Vagina (tissue), 2 donors: ENCODE data around the gene ASPG. TPM values are rescaled to one million over a fixed set of nuclear protein-coding genes. Genes with fewer than 3 reads are reported as not detected.

Source experiments
- DNase-seq, 2 donors: peaks; one replicate each; pipeline ENCODE4 v3.0.0-alpha.2; 2017; ENCODE audit errors: extremely low spot score in 2 of 2
- H3K27ac ChIP-seq: fragments of 200-600 bp; sonication (generic); one replicate; pipeline ENCODE4 v1.5.1; 2019
- H3K27me3 ChIP-seq: fragments of 200-600 bp; sonication (generic); one replicate; pipeline ENCODE4 v1.5.1; 2019
- H3K36me3 ChIP-seq, 2 donors: fragments of 200-600 bp; sonication (generic); one replicate each; pipeline ENCODE4 v1.5.1; 2017 to 2019
- H3K4me1 ChIP-seq: fragments of 200-600 bp; sonication (generic); one replicate; pipeline ENCODE4 v1.5.1; 2019
- H3K4me3 ChIP-seq, 2 donors: fragments of 200-600 bp; sonication (generic); 1 replicate in 1 of 2; 2 replicates in 1 of 2; pipeline ENCODE4 v1.5.1; 2016 to 2019
- H3K9me3 ChIP-seq: fragments of 200-600 bp; sonication (generic); one replicate; pipeline ENCODE4 v1.5.1; 2019
- POLR2A ChIP-seq, 2 donors: fragments of 450-650 bp; IDR thresholded peaks; one replicate each; pipeline ENCODE4 v1.6.1; 2017; ENCODE audit warnings: antibody characterized with exemption in 2 of 2, mild to moderate bottlenecking in 2 of 2, moderate library complexity in 2 of 2
- POLR2AphosphoS5 ChIP-seq, 2 donors: sonication (generic); formaldehyde crosslinking; IDR thresholded peaks; one replicate each; pipeline ENCODE4 v1.9.0; 2017; ENCODE audit warnings: antibody characterized with exemption in 2 of 2, mild to moderate bottlenecking in 2 of 2, low read depth in 1 of 2; ENCODE audit not compliant: insufficient read depth in 1 of 2
- intact Hi-C: fragments of 100-400 bp; cut with DNase I; formaldehyde crosslinking; loops from one replicate; pipeline ENCODE4 v1.15.1; 2023
- total RNA-seq: library from RNA; depleted of rRNA; stranded (reverse); fragments of >200 nt; gene quantifications from one replicate; pipeline ENCODE4 v1.2.3, GENCODE V29; 2016
- TF ChIP-seq, protein P1 (sequence below), 3 experiments: fragments of 450-650 bp in 2 of 3; fragments of 200-600 bp in 1 of 3; sonication (generic) in 1 of 3; IDR thresholded peaks; one replicate each; pipeline ENCODE4 v1.5.1; 2017 to 2019; ENCODE audit warnings: antibody characterized with exemption in 3 of 3, mild to moderate bottlenecking in 2 of 3, moderate library complexity in 2 of 3

The ASPG gene
- total RNA-seq, 1 donor from 2014 or later: 3.7 TPM

DNA sequence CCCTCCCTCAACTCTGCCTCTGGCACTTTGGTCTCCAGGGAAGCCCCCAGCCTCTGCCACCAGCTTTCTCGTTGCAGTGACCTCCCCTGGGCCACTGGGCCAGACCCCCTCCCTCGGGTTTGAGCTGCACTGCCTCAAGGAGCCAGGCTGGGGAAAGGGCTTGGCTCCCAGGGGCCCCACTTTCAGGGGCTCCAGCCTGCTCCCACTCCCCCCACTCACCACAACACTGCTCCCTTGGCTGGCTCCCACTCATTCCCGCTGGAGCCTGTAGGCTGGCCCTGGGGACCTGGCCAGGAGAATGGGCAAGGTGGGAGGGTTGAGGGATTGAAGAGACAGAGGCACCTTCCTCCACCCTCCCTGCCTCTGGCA lies 33.6 kb downstream of the ASPG start:
- Histone ChIP-seq H3K4me3 (peak overlapping the region in 1 of 2 donors; percentile 49), H3K4me1 (peaks cover 9% of the 10 kb centered on the region), H3K27ac (peak overlapping the region; percentile 53), H3K36me3 (no peaks in the 10 kb centered on the region), H3K27me3 (no peaks in the 10 kb centered on the region), H3K9me3 (no peaks in the 10 kb centered on the region)
- TF ChIP-seq, protein P1, sequence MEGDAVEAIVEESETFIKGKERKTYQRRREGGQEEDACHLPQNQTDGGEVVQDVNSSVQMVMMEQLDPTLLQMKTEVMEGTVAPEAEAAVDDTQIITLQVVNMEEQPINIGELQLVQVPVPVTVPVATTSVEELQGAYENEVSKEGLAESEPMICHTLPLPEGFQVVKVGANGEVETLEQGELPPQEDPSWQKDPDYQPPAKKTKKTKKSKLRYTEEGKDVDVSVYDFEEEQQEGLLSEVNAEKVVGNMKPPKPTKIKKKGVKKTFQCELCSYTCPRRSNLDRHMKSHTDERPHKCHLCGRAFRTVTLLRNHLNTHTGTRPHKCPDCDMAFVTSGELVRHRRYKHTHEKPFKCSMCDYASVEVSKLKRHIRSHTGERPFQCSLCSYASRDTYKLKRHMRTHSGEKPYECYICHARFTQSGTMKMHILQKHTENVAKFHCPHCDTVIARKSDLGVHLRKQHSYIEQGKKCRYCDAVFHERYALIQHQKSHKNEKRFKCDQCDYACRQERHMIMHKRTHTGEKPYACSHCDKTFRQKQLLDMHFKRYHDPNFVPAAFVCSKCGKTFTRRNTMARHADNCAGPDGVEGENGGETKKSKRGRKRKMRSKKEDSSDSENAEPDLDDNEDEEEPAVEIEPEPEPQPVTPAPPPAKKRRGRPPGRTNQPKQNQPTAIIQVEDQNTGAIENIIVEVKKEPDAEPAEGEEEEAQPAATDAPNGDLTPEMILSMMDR (IDR thresholded peaks at IDR 0.05): no peak
- no peak for TF ChIP-seq POLR2A (IDR thresholded peaks at IDR 0.05)
- TF ChIP-seq POLR2AphosphoS5 (IDR thresholded peaks at IDR 0.05; ENCODE audit: insufficient read depth in 1 of 2, low read depth in 1 of 2): peak in 1 of 2 donors; percentile 10
- DNase-seq: no peak
- intact Hi-C loops: no loop called here

- no peak for TF ChIP-seq POLR2A (IDR thresholded peaks at IDR 0.05)
- TF ChIP-seq, protein P1 (IDR thresholded peaks at IDR 0.05): no peak
- peak in 1 of 2 donors; percentile 48 for TF ChIP-seq POLR2AphosphoS5 (IDR thresholded peaks at IDR 0.05; ENCODE audit: insufficient read depth in 1 of 2, low read depth in 1 of 2)
- intact Hi-C loops: no loop called here
- H3K27me3 ChIP-seq: no peaks in the 10 kb centered on the region
- no peaks in the 10 kb centered on the region for H3K9me3 ChIP-seq
- H3K4me1 ChIP-seq: peaks cover 9% of the 10 kb centered on the region
- H3K36me3 ChIP-seq: no peaks in the 10 kb centered on the region
- H3K27ac ChIP-seq: no peak overlapping the region
- no peak for DNase-seq
- no peak overlapping the region for H3K4me3 ChIP-seq
These were observed 34.2 kb downstream of the ASPG start for GRCh38 chr14:104119488-104120251.

DNA sequence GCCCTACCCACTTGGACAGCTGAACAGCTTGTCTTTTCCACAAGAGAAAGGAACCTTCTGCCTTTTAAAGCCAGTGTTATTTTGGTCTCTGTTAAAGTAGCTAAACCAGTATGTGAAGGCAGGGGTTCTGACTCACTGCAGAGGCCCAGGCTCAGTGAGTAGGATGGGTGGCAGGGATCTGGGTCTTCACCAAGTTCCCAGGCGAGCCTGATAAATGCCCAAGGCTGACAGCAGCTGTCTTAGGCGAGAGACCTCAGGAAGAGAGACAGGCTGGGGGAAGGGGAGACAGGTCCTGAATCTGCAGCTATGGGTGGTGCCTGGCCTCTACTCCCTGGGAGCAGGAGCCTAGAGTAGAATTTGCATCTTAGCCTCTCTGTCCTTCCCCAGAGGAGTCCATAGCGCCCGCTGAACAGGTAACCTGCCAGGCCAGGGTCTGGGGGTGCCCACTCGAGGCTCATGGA lies 34.8 kb downstream of the ASPG start:
- intact Hi-C loops: no loop called here
- no peaks in the 10 kb centered on the region for H3K36me3 ChIP-seq
- no peaks in the 10 kb centered on the region for H3K9me3 ChIP-seq
- no peak overlapping the region for H3K27ac ChIP-seq
- peaks cover 9% of the 10 kb centered on the region for H3K4me1 ChIP-seq
- TF ChIP-seq POLR2AphosphoS5 (IDR thresholded peaks at IDR 0.05; ENCODE audit: insufficient read depth in 1 of 2, low read depth in 1 of 2) (no peak), POLR2A (IDR thresholded peaks at IDR 0.05) (no peak)
- TF ChIP-seq, protein P1 (IDR thresholded peaks at IDR 0.05): no peak
- no peak overlapping the region for H3K4me3 ChIP-seq
- no peaks in the 10 kb centered on the region for H3K27me3 ChIP-seq
- DNase-seq: no peak

- Histone ChIP-seq H3K4me3 (no peak overlapping the region), H3K36me3 (no peaks in the 10 kb centered on the region), H3K4me1 (peaks cover 5% of the 10 kb centered on the region), H3K27ac (no peak overlapping the region), H3K9me3 (no peaks in the 10 kb centered on the region), H3K27me3 (no peaks in the 10 kb centered on the region)
- intact Hi-C loops: no loop called here
- TF ChIP-seq POLR2A (IDR thresholded peaks at IDR 0.05): no peak
- TF ChIP-seq, protein P1 (IDR thresholded peaks at IDR 0.05): no peak
- DNase-seq: no peak
These were observed 35.6 kb downstream of the ASPG start for GRCh38 chr14:104121142-104121541.

DNA sequence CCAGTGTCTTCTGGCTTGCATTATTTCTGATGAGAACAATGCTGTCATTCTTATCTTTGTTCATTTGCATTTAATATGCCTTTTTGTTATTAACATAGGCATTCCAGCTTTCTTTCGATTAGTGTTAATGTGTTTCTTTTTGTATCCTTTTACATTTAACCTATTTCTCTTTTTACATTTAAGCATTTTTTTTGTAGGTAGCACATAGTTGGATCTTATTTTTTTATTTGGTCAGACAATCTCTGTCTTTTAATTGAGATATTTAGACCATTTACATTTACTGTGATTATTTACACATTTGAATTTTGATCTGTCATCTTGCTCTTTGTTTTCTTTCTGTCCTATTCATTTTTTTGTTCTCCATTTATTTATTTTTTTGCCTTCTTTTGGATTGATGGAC lies 38.4 kb downstream of the ASPG start:
- no peak overlapping the region for H3K4me3 ChIP-seq
- DNase-seq: no peak
- no peaks in the 10 kb centered on the region for H3K9me3 ChIP-seq
- H3K27ac ChIP-seq: no peak overlapping the region
- no peaks in the 10 kb centered on the region for H3K36me3 ChIP-seq
- H3K4me1 ChIP-seq: no peaks in the 10 kb centered on the region
- TF ChIP-seq POLR2AphosphoS5 (IDR thresholded peaks at IDR 0.05; ENCODE audit: insufficient read depth in 1 of 2, low read depth in 1 of 2) (no peak), POLR2A (IDR thresholded peaks at IDR 0.05) (no peak)
- TF ChIP-seq, protein P1 (IDR thresholded peaks at IDR 0.05): no peak
- no peaks in the 10 kb centered on the region for H3K27me3 ChIP-seq
- intact Hi-C loops: no loop called here
